A549 (cell line): ENCODE results near the gene PRR7. TPM values are rescaled to one million over a fixed set of nuclear protein-coding genes. Genes with fewer than 3 reads are reported as not detected.

Experiments
- ATAC-seq, 2 experiments: fragments of 200-7000 bp in 1 of 2; fragments of >200 bp in 1 of 2; cut with Nextera tagmentation in 1 of 2; cut with Tn5 transposase in 1 of 2; 3 replicates each; pipeline versions ENCODE4 v1.8.0 to v1.9.1; 2018 to 2020; ENCODE audit warnings: mild to moderate bottlenecking in 1 of 2, moderate library complexity in 1 of 2
- CTCF ChIA-PET: fragments of 300-600 bp; sonication (Branson Sonifier 250); formaldehyde crosslinking; extraction: SDS; loops from one replicate; lab custom pipeline; 2021; ENCODE audit warnings: antibody characterized with exemption, inconsistent platforms; lab: Yijun Ruan, JAX
- POLR2A ChIA-PET: fragments of 350-600 bp; formaldehyde crosslinking; extraction: SDS; loops from one replicate; lab custom pipeline; 2021; ENCODE audit warnings: antibody characterized with exemption, inconsistent platforms; lab: Yijun Ruan, JAX
- DNase-seq, 2 experiments: peaks; one replicate each; pipeline versions ENCODE4 v3.0.0 to v3.0.0-alpha.2; 2011 to 2016; ENCODE audit warnings: low read depth in 1 of 2, low spot score in 1 of 2
- FAIRE-seq: peaks from 2 replicates; lab custom pipeline; 2011; peaks lifted over from hg19 to GRCh38; lab: Jason Lieb, UNC
- H3K27ac ChIP-seq, 2 experiments: fragments of >200 bp; sonication (Bioruptor Twin); formaldehyde crosslinking; 3 replicates each; pipeline ENCODE4 v1.5.1; 2016 to 2017
- H3K4me1 ChIP-seq: fragments of >200 bp; sonication (Bioruptor Twin); formaldehyde crosslinking; 3 replicates; pipeline ENCODE4 v1.6.1; 2016
- H3K4me2 ChIP-seq: fragments of >200 bp; sonication (Bioruptor Twin); formaldehyde crosslinking; 3 replicates; pipeline ENCODE4 v1.6.1; 2016
- H3K4me3 ChIP-seq: fragments of >200 bp; sonication (Bioruptor Twin); formaldehyde crosslinking; 3 replicates; pipeline ENCODE4 v1.5.1; 2016
- H3K9me3 ChIP-seq: fragments of >200 bp; sonication (Bioruptor Twin); formaldehyde crosslinking; 3 replicates; pipeline ENCODE4 v1.6.1; 2016
- ATOH8 ChIP-seq: fragments of 250-450 bp; sonication (Bioruptor Pico); IDR thresholded peaks from 2 replicates; pipeline ENCODE4 v1.5.0; 2020; ENCODE audit warnings: low read depth, mild to moderate bottlenecking, moderate library complexity
- CBX2 ChIP-seq: fragments of 200-600 bp; sonication (generic); IDR thresholded peaks from 2 replicates; pipeline ENCODE4 v1.6.1; 2016; ENCODE audit warnings: low read depth, mild to moderate bottlenecking, borderline replicate concordance
- CBX8 ChIP-seq: fragments of 200-600 bp; sonication (generic); IDR thresholded peaks from 2 replicates; pipeline ENCODE4 v1.6.1; 2016
- CEBPB ChIP-seq, 2 experiments: fragments of >200 bp in 1 of 2; sonication (Bioruptor Twin) in 1 of 2; formaldehyde crosslinking in 1 of 2; IDR thresholded peaks; 2 replicates each; pipeline ENCODE4 v1.6.1; 2012 to 2016
- CHD2 ChIP-seq: fragments of 150-350 bp; IDR thresholded peaks from 2 replicates; pipeline ENCODE4 v1.6.1; 2014; ENCODE audit warnings: low read length; ENCODE audit not compliant: partially characterized antibody
- CTCF ChIP-seq: fragments of >200 bp; sonication (Bioruptor Twin); formaldehyde crosslinking; IDR thresholded peaks from 3 replicates; pipeline ENCODE4 v1.5.1; 2016
- EHMT2 ChIP-seq: fragments of 200-600 bp; sonication (generic); IDR thresholded peaks from 2 replicates; pipeline ENCODE4 v1.6.1; 2016; ENCODE audit warnings: antibody characterized with exemption, low read depth, mild to moderate bottlenecking, moderate library complexity
- ELK1 ChIP-seq: fragments of 150-350 bp; IDR thresholded peaks from 2 replicates; pipeline ENCODE4 v1.6.1; 2014; ENCODE audit warnings: low read depth, mild to moderate bottlenecking, low read length
- FOXS1 ChIP-seq: fragments of 250-450 bp; sonication (Bioruptor Pico); IDR thresholded peaks from 2 replicates; pipeline ENCODE4 v1.5.0; 2020; ENCODE audit warnings: mild to moderate bottlenecking, moderate library complexity
- HMGXB4 ChIP-seq: fragments of 250-450 bp; sonication (Bioruptor Pico); IDR thresholded peaks from 2 replicates; pipeline ENCODE4 v1.5.0; 2021; ENCODE audit warnings: mild to moderate bottlenecking, moderate library complexity, borderline replicate concordance
- HOXA7 ChIP-seq: fragments of 250-450 bp; sonication (Bioruptor Pico); IDR thresholded peaks from 2 replicates; pipeline ENCODE4 v1.5.0; 2020; ENCODE audit warnings: mild to moderate bottlenecking, moderate library complexity
- HOXB5 ChIP-seq: fragments of 250-450 bp; sonication (Bioruptor Pico); IDR thresholded peaks from 2 replicates; pipeline ENCODE4 v1.5.0; 2020; ENCODE audit warnings: mild to moderate bottlenecking, moderate library complexity
- JUNB ChIP-seq: fragments of >200 bp; sonication (Bioruptor Twin); formaldehyde crosslinking; IDR thresholded peaks from 2 replicates; pipeline ENCODE4 v1.6.1; 2016
- KDM1A ChIP-seq: fragments of 200-600 bp; sonication (generic); IDR thresholded peaks from 2 replicates; pipeline ENCODE4 v1.6.1; 2016; ENCODE audit warnings: low read depth, mild to moderate bottlenecking
- MAX ChIP-seq: IDR thresholded peaks from 2 replicates; pipeline ENCODE4 v1.6.1; 2012
- MAZ ChIP-seq: fragments of 150-350 bp; IDR thresholded peaks from 2 replicates; pipeline ENCODE4 v1.6.1; 2014; ENCODE audit warnings: antibody characterized with exemption, low read depth, low read length, borderline replicate concordance
- MYC ChIP-seq: IDR thresholded peaks from 2 replicates; pipeline ENCODE4 v1.6.1; 2012; ENCODE audit warnings: mild to moderate bottlenecking, inconsistent platforms, low read length, improper control_type of control experiment, borderline replicate concordance
- NPAS2 ChIP-seq: fragments of 250-450 bp; sonication (Bioruptor Pico); IDR thresholded peaks from 2 replicates; pipeline ENCODE4 v1.8.0; 2022; ENCODE audit warnings: mild to moderate bottlenecking, moderate library complexity, borderline replicate concordance
- POLR2A ChIP-seq: IDR thresholded peaks from 2 replicates; pipeline ENCODE4 v1.6.1; 2012; ENCODE audit warnings: mild to moderate bottlenecking, low read length
- RAD21 ChIP-seq, 2 experiments: fragments of >200 bp in 1 of 2; sonication (Bioruptor Twin) in 1 of 2; formaldehyde crosslinking in 1 of 2; IDR thresholded peaks in 1 of 2; conservative IDR thresholded peaks in 1 of 2; 2 replicates in 1 of 2; 3 replicates in 1 of 2; pipeline ENCODE4 v1.6.1; 2012 to 2018; ENCODE audit warnings: inconsistent platforms in 1 of 2
- RARB ChIP-seq: fragments of 250-450 bp; sonication (Bioruptor Pico); IDR thresholded peaks from 2 replicates; pipeline ENCODE4 v1.8.0; 2021; ENCODE audit warnings: mild to moderate bottlenecking, moderate library complexity
- RCOR1 ChIP-seq: fragments of 150-350 bp; IDR thresholded peaks from 2 replicates; pipeline ENCODE4 v1.6.1; 2014; ENCODE audit warnings: antibody characterized with exemption, low read length, low read depth
- REST ChIP-seq: fragments of 200-600 bp; sonication (generic); IDR thresholded peaks from 2 replicates; pipeline ENCODE4 v1.6.1; 2016; ENCODE audit warnings: antibody characterized with exemption, mild to moderate bottlenecking, moderate library complexity
- RNF2 ChIP-seq: fragments of 200-600 bp; sonication (generic); IDR thresholded peaks from 2 replicates; pipeline ENCODE4 v1.6.1; 2016; ENCODE audit warnings: low read depth, mild to moderate bottlenecking, antibody characterized with exemption, moderate library complexity, borderline replicate concordance
- SREBF2 ChIP-seq: fragments of 450-650 bp; IDR thresholded peaks from 2 replicates; pipeline ENCODE4 v1.6.1; 2014; ENCODE audit warnings: mild to moderate bottlenecking, moderate library complexity
- WGBS: methylation state at CpG from one replicate; pipeline ENCODE4 v1.1.6; 2017; ENCODE audit errors: missing lambda C conversion rate; 5-methylcytosine and 5-hydroxymethylcytosine counted together
- polyA plus RNA-seq, 4 experiments: library from polyadenylated mRNA; depleted of rRNA in 3 of 4; stranded (reverse); fragments of >200 nt; fragmentation: RNase III in 1 of 4; extraction: RNeasy Plus Mini Kit Qiagen cat#74134 plus additional on column Dnase treatment in 1 of 4; gene quantifications; 2 replicates in 3 of 4; 3 replicates in 1 of 4; pipeline ENCODE4 v1.2.3, GENCODE V29; 2011 to 2017

The PRR7 gene
- polyA plus RNA-seq, 2 of the 4 experiments (the other 2 are of a cell fraction), result 2.2 to 11.0 TPM

GRCh38 chr5:177503351-177504085, 56.9 kb downstream of the PRR7 start:
- DNase-seq, result no peak
- TF ChIP-seq RARB (CRISPR knock-in tag), result no peak
- TF ChIP-seq HOXA7, result no peak
- TF ChIP-seq HOXB5, result no peak
- no peak for TF ChIP-seq MYC
- no peak for TF ChIP-seq RCOR1
- no peak for TF ChIP-seq MAZ
- TF ChIP-seq NPAS2 (CRISPR knock-in tag), result no peak
- TF ChIP-seq CBX2, result no peak
- TF ChIP-seq CEBPB (IDR thresholded peaks at IDR 0.05), result no peak
- no peak for TF ChIP-seq ELK1
- no peak for TF ChIP-seq RAD21 (conservative IDR thresholded peaks at IDR 0.05 in 1 of 2, IDR thresholded peaks at IDR 0.05 in 1 of 2)
- TF ChIP-seq CBX8, result no peak
- no peak for TF ChIP-seq MAX
- no peak for TF ChIP-seq SREBF2
- no peak for TF ChIP-seq POLR2A

GRCh38 chr5:177504086-177505056, 57.8 kb downstream of the PRR7 start:
- no peak for FAIRE-seq
- ChIA-PET POLR2A (no interaction called here), CTCF (interaction anchor here (1.1 to 18.1 kb wide), 8 partner anchors 8 to 115 kb away, joined by 3 to 354 read pairs (median 35); partner anchors contain the start of genes DDX41, PFN3 and PRR7)
- DNase-seq, result no peak
- no peak overlapping the region for H3K27ac ChIP-seq
- WGBS, result 91% methylated on average over 37 of the region's 47 CpGs
- no peaks in the 10 kb centered on the region for H3K9me3 ChIP-seq
- no peak for ATAC-seq
- peaks cover 4% of the 10 kb centered on the region; the same call in 1 of the 3 replicates for H3K4me1 ChIP-seq
- H3K4me3 ChIP-seq, result no peak overlapping the region
- no peak overlapping the region for H3K4me2 ChIP-seq
- TF ChIP-seq CTCF (no peak), KDM1A (no peak), FOXS1 (CRISPR knock-in tag) (no peak), HOXA7 (no peak), JUNB (no peak), HMGXB4 (CRISPR knock-in tag) (no peak), EHMT2 (no peak), CHD2 (no peak), RNF2 (no peak), CBX8 (no peak), REST (no peak), ATOH8 (no peak)

More at GRCh38 chr5:177503351-177504085, 56.9 kb downstream of the PRR7 start:
- H3K4me2 ChIP-seq, result no peak overlapping the region
- H3K4me1 ChIP-seq, result peaks cover 4% of the 10 kb centered on the region; the same call in 2 of the 3 replicates
- ATAC-seq (no peak), FAIRE-seq (no peak)
- 84% methylated on average over 17 of the region's 24 CpGs for WGBS
- ChIA-PET POLR2A (no interaction called here), CTCF (interaction anchor here (1.5 to 18.1 kb wide), 8 partner anchors 7 to 114 kb away, joined by 3 to 354 read pairs (median 44); partner anchors contain the start of genes DDX41, PFN3 and PRR7)
- H3K4me3 ChIP-seq, result no peak overlapping the region
- H3K27ac ChIP-seq, result no peak overlapping the region
- no peaks in the 10 kb centered on the region for H3K9me3 ChIP-seq
